Fibroblast of mammary gland (primary cell): ENCODE data around the gene CDK5RAP2.

ENCODE experiments used
- DNase-seq: peaks from one replicate; pipeline ENCODE4 v3.0.0-alpha.2; 2010; ENCODE audit warnings: low read depth
- H3K4me3 ChIP-seq: 2 replicates; pipeline ENCODE4 v1.5.1; 2011; ENCODE audit warnings: low read depth, mild to moderate bottlenecking, low read length, moderate library complexity; ENCODE audit not compliant: control insufficient read depth
- CTCF ChIP-seq: conservative IDR thresholded peaks from 2 replicates; pipeline ENCODE4 v1.5.1; 2011; ENCODE audit warnings: low read depth, low read length, inconsistent platforms; ENCODE audit not compliant: control insufficient read depth, insufficient read depth

The CDK5RAP2 gene

GRCh38 chr9:120435091-120435490 lies 144.9 kb downstream of the CDK5RAP2 start:
- TF ChIP-seq CTCF = no peak
- peak; percentile 64 for DNase-seq
- no peak overlapping the region for H3K4me3 ChIP-seq

- peak; percentile 90 for DNase-seq
- no peak for TF ChIP-seq CTCF
Measured at GRCh38 chr9:120434532-120434931, 145.4 kb downstream of the CDK5RAP2 start.

GRCh38 chr9:120433701-120434100 lies 146.3 kb downstream of the CDK5RAP2 start:
- no peak overlapping the region for H3K4me3 ChIP-seq
- TF ChIP-seq CTCF = no peak
- DNase-seq = no peak

More at GRCh38 chr9:120434532-120434931, 145.4 kb downstream of the CDK5RAP2 start:
- H3K4me3 ChIP-seq = no peak overlapping the region

- H3K4me3 ChIP-seq = no peak overlapping the region
- DNase-seq = no peak
- no peak for TF ChIP-seq CTCF
Measured at GRCh38 chr9:120432600-120432999, 147.4 kb downstream of the CDK5RAP2 start.

GRCh38 chr9:120431268-120431667 lies 148.7 kb downstream of the CDK5RAP2 start:
- no peak for DNase-seq
- H3K4me3 ChIP-seq = no peak overlapping the region
- no peak for TF ChIP-seq CTCF

GRCh38 chr9:120424248-120424647 lies 155.7 kb downstream of the CDK5RAP2 start:
- TF ChIP-seq CTCF = no peak
- DNase-seq = no peak
- no peak overlapping the region for H3K4me3 ChIP-seq

GRCh38 chr9:120423812-120424211 lies 156.2 kb downstream of the CDK5RAP2 start:
- no peak for TF ChIP-seq CTCF
- no peak overlapping the region for H3K4me3 ChIP-seq
- no peak for DNase-seq
